WERI-Rb-1 (cell line): ENCODE data around the gene MGST3.
A peak's percentile ranks its signal among the peaks of the same experiment; 100 is the strongest.
"Not testable (repeated sequence)": the region's sequence is repeated elsewhere in the genome, so short reads cannot be mapped to it uniquely, and the experiment has no call there.

Experiments used
- DNase-seq: peaks from one replicate; pipeline ENCODE4 v3.0.0-alpha.2; 2020
- H3K27ac ChIP-seq: fragments of 250-450 bp; sonication (Bioruptor Pico); 2 replicates; pipeline ENCODE4 v1.5.1; 2020; ENCODE audit warnings: mild to moderate bottlenecking, moderate library complexity
- H3K27me3 ChIP-seq: fragments of 250-450 bp; sonication (Bioruptor Pico); 2 replicates; pipeline ENCODE4 v1.5.1; 2021; ENCODE audit warnings: mild to moderate bottlenecking, low read depth, moderate library complexity; ENCODE audit not compliant: insufficient read depth, severe bottlenecking
- H3K36me3 ChIP-seq: fragments of 250-450 bp; sonication (Bioruptor Pico); 2 replicates; pipeline ENCODE4 v1.5.1; 2020; ENCODE audit warnings: mild to moderate bottlenecking, moderate library complexity
- H3K4me3 ChIP-seq: 2 replicates; pipeline ENCODE4 v1.5.1; 2011; ENCODE audit warnings: low read depth, mild to moderate bottlenecking, control low read depth, low read length
- H3K9me3 ChIP-seq: fragments of 250-450 bp; sonication (Bioruptor Pico); 2 replicates; pipeline ENCODE4 v1.5.1; 2021; ENCODE audit warnings: mild to moderate bottlenecking, moderate library complexity; ENCODE audit not compliant: severe bottlenecking
- TF ChIP-seq, protein P1 (sequence below): IDR thresholded peaks from 2 replicates; pipeline ENCODE4 v1.5.1; 2011; ENCODE audit warnings: low read depth, mild to moderate bottlenecking, control low read depth, inconsistent platforms, low read length

Gene MGST3

DNA sequence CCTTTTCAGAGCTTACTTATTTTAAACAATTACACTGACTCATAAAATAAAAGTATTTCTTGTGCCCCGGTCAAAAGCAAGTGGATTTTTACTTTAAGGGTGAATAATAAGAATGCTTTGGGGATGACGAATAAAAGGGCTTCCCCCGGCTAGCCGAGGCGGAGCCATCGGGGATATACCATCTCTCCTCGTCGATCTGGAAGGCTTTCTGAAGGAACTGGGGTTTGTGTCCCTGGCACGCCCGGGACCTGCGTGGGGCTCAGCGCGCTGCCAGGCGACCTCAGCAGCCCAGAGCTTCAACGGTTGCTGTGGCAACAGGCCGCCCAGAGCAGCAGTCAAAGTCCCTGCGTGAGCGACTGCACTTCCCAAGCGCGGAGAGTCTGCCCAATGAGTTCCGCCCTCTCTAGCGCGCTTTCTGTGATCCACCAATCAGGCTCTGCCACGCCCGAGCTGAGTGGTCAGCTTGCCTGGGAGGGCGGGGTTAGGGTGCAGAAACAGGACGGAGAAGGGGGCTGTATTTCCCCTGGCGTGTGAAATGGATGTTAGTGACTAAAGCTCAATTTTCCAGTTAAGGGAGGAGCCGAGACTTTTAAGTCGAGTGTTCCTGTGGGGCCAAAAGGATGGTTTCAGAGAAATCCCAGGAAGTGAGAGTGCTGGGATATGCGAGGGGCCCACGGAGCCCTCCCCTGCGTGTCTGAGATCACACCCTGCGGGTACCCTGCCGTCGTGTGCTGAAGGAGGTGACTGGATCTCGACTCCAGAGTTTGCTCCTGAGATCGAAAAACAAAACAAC is 33.0 kb upstream of the MGST3 start:
- H3K36me3 ChIP-seq = no peaks in the 10 kb centered on the region
- peak overlapping the region; percentile 82 for H3K4me3 ChIP-seq
- H3K27ac ChIP-seq = peak overlapping the region; percentile 80
- H3K9me3 ChIP-seq = no peaks in the 10 kb centered on the region
- DNase-seq = peak; percentile 98
- H3K27me3 ChIP-seq = no peaks in the 10 kb centered on the region
- TF ChIP-seq, protein P1, sequence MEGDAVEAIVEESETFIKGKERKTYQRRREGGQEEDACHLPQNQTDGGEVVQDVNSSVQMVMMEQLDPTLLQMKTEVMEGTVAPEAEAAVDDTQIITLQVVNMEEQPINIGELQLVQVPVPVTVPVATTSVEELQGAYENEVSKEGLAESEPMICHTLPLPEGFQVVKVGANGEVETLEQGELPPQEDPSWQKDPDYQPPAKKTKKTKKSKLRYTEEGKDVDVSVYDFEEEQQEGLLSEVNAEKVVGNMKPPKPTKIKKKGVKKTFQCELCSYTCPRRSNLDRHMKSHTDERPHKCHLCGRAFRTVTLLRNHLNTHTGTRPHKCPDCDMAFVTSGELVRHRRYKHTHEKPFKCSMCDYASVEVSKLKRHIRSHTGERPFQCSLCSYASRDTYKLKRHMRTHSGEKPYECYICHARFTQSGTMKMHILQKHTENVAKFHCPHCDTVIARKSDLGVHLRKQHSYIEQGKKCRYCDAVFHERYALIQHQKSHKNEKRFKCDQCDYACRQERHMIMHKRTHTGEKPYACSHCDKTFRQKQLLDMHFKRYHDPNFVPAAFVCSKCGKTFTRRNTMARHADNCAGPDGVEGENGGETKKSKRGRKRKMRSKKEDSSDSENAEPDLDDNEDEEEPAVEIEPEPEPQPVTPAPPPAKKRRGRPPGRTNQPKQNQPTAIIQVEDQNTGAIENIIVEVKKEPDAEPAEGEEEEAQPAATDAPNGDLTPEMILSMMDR = no peak

DNA sequence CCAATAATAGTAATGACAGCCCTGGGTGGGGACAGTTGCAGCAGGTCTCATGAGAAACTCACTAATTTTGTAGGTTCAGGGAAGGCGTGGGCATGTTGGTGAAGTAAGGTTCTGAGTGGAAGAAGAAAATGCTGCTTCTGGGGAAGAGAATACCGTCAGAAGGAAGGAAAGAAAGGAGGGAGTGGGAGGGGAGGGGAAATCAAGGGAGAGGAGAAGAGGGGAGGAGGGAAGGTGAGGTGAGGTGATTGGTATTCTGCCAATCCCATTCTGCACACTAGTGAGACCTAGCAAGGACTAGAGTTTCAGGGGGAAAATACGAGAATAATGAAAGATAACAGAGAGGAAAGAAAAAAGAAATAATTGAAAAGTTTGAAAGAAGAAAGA is 32.4 kb upstream of the MGST3 start:
- TF ChIP-seq, protein P1 = no peak
- Histone ChIP-seq H3K9me3 (no peaks in the 10 kb centered on the region), H3K27ac (peak overlapping the region; percentile 80), H3K4me3 (peak overlapping the region; percentile 82), H3K36me3 (no peaks in the 10 kb centered on the region), H3K27me3 (no peaks in the 10 kb centered on the region)
- DNase-seq = no peak

DNA sequence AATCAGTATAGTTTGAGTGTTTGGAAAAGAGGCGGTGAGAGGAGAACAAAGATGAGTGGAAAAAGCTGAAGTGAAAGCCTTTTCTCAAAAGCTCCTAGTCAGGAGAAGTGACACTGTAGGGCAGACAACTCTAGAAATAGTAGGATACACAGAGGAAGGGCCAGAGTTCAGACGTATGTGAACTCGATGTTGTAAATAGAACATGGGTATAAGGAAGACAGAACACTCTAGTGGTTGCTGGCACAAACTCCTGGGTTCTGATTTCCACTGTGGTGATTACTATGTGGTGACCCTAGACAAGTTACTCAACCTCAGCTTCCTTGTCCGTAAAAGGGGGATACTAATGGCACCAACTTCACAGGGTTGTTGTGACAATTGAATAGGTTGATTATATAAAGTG is 30.2 kb upstream of the MGST3 start:
- H3K27ac ChIP-seq = no peak overlapping the region
- H3K36me3 ChIP-seq = no peaks in the 10 kb centered on the region
- TF ChIP-seq, protein P1 = no peak
- H3K4me3 ChIP-seq = no peak overlapping the region
- DNase-seq = no peak
- no peaks in the 10 kb centered on the region for H3K9me3 ChIP-seq
- no peaks in the 10 kb centered on the region for H3K27me3 ChIP-seq

DNA sequence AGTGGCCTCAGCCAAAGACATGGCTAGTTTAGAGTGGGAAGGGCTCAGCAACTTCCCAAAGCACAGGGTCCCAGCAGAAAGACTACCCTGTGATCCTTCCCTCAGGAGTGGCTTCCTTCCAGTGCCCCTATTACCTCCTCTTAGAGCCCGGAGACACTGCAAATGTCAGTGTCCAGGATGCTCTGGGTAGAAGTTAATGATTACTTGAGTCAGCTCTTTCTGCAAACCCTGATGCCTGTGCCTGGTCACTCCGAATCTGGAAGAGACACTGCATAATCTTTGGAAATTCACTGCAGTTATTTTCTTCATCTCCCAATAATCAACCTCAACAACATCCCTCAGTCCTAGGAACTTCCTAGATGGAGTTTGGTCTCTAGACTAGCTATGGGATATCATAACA is 27.2 kb upstream of the MGST3 start:
- Histone ChIP-seq H3K27ac (no peak overlapping the region), H3K4me3 (no peak overlapping the region), H3K9me3 (no peaks in the 10 kb centered on the region), H3K27me3 (no peaks in the 10 kb centered on the region), H3K36me3 (no peaks in the 10 kb centered on the region)
- no peak for DNase-seq
- TF ChIP-seq, protein P1 = no peak

DNA sequence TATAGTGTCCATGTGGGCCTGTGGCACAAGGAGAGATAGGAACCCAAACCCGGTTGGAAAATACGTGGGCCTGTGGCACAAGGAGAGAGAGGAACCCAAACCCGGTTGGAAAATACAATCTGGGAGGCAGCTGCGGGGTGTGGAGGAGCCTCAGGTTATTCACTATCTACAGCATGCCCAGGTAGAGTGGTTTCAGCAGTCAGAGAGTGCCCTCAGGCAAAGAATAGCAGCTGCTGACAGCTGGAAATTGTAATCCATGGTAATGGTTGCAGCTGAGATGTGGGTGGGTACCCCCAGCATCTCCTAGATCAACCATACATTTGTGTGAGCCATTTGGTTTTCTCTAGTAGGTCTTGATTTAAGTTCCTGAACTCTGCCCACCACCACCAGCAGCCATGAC is 25.8 kb upstream of the MGST3 start:
- Histone ChIP-seq H3K9me3 (no peaks in the 10 kb centered on the region), H3K36me3 (no peaks in the 10 kb centered on the region), H3K27ac (no peak overlapping the region), H3K4me3 (no peak overlapping the region), H3K27me3 (no peaks in the 10 kb centered on the region)
- TF ChIP-seq, protein P1 = no peak
- no peak for DNase-seq

DNA sequence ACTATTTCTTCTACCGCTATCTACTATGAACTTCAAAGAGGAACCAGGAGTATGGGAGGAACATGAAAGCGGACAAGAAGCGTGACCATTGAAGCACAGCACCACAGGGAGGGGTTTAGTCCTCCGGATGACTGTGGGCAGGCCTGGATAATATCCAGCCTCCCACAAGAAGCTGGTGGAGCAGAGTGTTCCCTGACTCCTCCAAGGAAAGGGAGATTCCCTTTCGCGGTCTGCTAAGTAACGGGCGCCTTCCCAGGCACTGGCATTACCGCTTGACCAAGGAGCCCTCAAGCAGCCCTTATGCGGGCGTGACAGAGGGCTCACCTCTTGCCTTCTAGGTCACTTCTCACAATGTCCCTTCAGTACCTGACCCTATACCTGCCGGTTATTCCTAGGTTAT is 24.4 kb upstream of the MGST3 start:
- not testable (repeated sequence) for DNase-seq, H3K9me3 ChIP-seq, H3K27ac ChIP-seq, H3K27me3 ChIP-seq, H3K4me3 ChIP-seq, H3K36me3 ChIP-seq
